IMR-90 (cell line): ENCODE results near the gene GLMP. TPM values are rescaled to one million over a fixed set of nuclear protein-coding genes. Genes with fewer than 3 reads are reported as not detected.

Experiments used
- ATAC-seq: fragments of 200-7000 bp; cut with Tn5 transposase; 2 replicates; pipeline ENCODE4 v1.9.1; 2020; ENCODE audit warnings: low read depth, mild to moderate bottlenecking, moderate library complexity
- BruUV-seq: library from RNA; stranded (reverse); fragments of 400-500 nt; replicated peaks from 2 replicates; lab custom pipeline; 2021; lab: Mats Ljungman, UMichigan
- CTCF ChIA-PET: fragments of 300-600 bp; formaldehyde crosslinking; extraction: SDS; loops from one replicate; lab custom pipeline; 2021; ENCODE audit warnings: antibody characterized with exemption; lab: Yijun Ruan, JAX
- POLR2A ChIA-PET: fragments of 300-600 bp; sonication (Branson Sonifier 250); formaldehyde crosslinking; loops from one replicate; lab custom pipeline; 2022; ENCODE audit warnings: antibody characterized with exemption; ENCODE audit not compliant: unreplicated experiment; lab: Charles Lee
- DNase-seq: peaks from one replicate; pipeline ENCODE4 v3.0.0; 2013
- H2AFZ ChIP-seq: replicated peaks from 2 replicates; pipeline ENCODE3; 2013; ENCODE audit warnings: low read length, mild to moderate bottlenecking; ENCODE audit not compliant: poor library complexity
- H2AK5ac ChIP-seq: 2 replicates; pipeline ENCODE4 v1.6.1; 2013; ENCODE audit warnings: low read depth, low read length, inconsistent platforms
- H2AK9ac ChIP-seq: replicated peaks from 2 replicates; pipeline ENCODE3; 2013; ENCODE audit warnings: mild to moderate bottlenecking, low read depth, low read length, moderate library complexity; ENCODE audit not compliant: poor library complexity
- H2BK120ac ChIP-seq: 2 replicates; pipeline ENCODE4 v1.6.1; 2013; ENCODE audit warnings: low read depth, low read length, inconsistent platforms
- H2BK15ac ChIP-seq: 3 replicates; pipeline ENCODE4 v1.6.1; 2013; ENCODE audit warnings: low read depth, low read length, inconsistent platforms
- H2BK20ac ChIP-seq: 2 replicates; pipeline ENCODE4 v1.6.1; 2013; ENCODE audit warnings: low read depth, mild to moderate bottlenecking, inconsistent platforms, low read length, moderate library complexity
- H2BK5ac ChIP-seq: 2 replicates; pipeline ENCODE4 v1.6.1; 2013; ENCODE audit warnings: mild to moderate bottlenecking, low read depth, low read length, inconsistent platforms; ENCODE audit not compliant: poor library complexity, severe bottlenecking
- H3K14ac ChIP-seq: replicated peaks from 2 replicates; pipeline ENCODE4 v1.6.1; 2013; ENCODE audit warnings: low read depth, low read length, inconsistent platforms
- H3K18ac ChIP-seq: 2 replicates; pipeline ENCODE4 v1.6.1; 2013; ENCODE audit warnings: low read depth, low read length, control low read depth
- H3K23ac ChIP-seq: 2 replicates; pipeline ENCODE4 v1.6.1; 2013; ENCODE audit warnings: low read depth, low read length, inconsistent platforms
- H3K27ac ChIP-seq: 2 replicates; pipeline ENCODE4 v1.5.1; 2013; ENCODE audit warnings: mild to moderate bottlenecking, control low read depth, low read length; ENCODE audit not compliant: insufficient read depth
- H3K27me3 ChIP-seq: 2 replicates; pipeline ENCODE4 v1.6.1; 2013; ENCODE audit warnings: low read length; ENCODE audit not compliant: control insufficient read depth, insufficient read depth
- H3K36me3 ChIP-seq: 2 replicates; pipeline ENCODE4 v1.6.1; 2013; ENCODE audit warnings: low read length, mixed read lengths; ENCODE audit not compliant: control insufficient read depth, insufficient read depth
- H3K4ac ChIP-seq: 2 replicates; pipeline ENCODE4 v1.6.1; 2013; ENCODE audit warnings: low read depth, low read length, inconsistent platforms
- H3K4me1 ChIP-seq: 2 replicates; pipeline ENCODE4 v1.6.1; 2013; ENCODE audit warnings: low read length, mixed read lengths; ENCODE audit not compliant: control insufficient read depth, insufficient read depth
- H3K4me2 ChIP-seq: 2 replicates; pipeline ENCODE4 v1.6.1; 2013; ENCODE audit warnings: low read depth, mild to moderate bottlenecking, control low read depth, low read length, moderate library complexity
- H3K4me3 ChIP-seq: 2 replicates; pipeline ENCODE4 v1.5.1; 2013; ENCODE audit warnings: low read depth, mild to moderate bottlenecking, control low read depth, low read length, moderate library complexity; ENCODE audit not compliant: insufficient read depth
- H3K56ac ChIP-seq: 2 replicates; pipeline ENCODE4 v1.6.1; 2013; ENCODE audit warnings: low read length, inconsistent platforms; ENCODE audit not compliant: insufficient read depth; ENCODE audit errors: extremely low read depth
- H3K79me1 ChIP-seq, 2 experiments: 2 replicates each; pipeline ENCODE4 v1.6.1; 2013; ENCODE audit warnings: low read length in 2 of 2, inconsistent platforms in 1 of 2, low read depth in 1 of 2
- H3K9ac ChIP-seq: 2 replicates; pipeline ENCODE4 v1.6.1; 2013; ENCODE audit warnings: low read depth, low read length, control low read depth
- H3K9me1 ChIP-seq: 2 replicates; pipeline ENCODE4 v1.6.1; 2013; ENCODE audit warnings: low read length, inconsistent platforms; ENCODE audit not compliant: insufficient read depth
- H3K9me3 ChIP-seq: 2 replicates; pipeline ENCODE4 v1.6.1; 2013; ENCODE audit warnings: low read length; ENCODE audit not compliant: control insufficient read depth, insufficient read depth
- H4K20me1 ChIP-seq: 2 replicates; pipeline ENCODE4 v1.6.1; 2013; ENCODE audit warnings: low read length, inconsistent platforms; ENCODE audit not compliant: insufficient read depth
- H4K5ac ChIP-seq: 2 replicates; pipeline ENCODE4 v1.6.1; 2013; ENCODE audit warnings: mild to moderate bottlenecking, low read depth, low read length, control low read depth
- H4K8ac ChIP-seq, 2 experiments: 2 replicates each; pipeline ENCODE4 v1.6.1; 2013; ENCODE audit warnings: low read depth in 2 of 2, low read length in 2 of 2, control low read depth in 1 of 2, inconsistent platforms in 1 of 2
- H4K91ac ChIP-seq: 2 replicates; pipeline ENCODE4 v1.6.1; 2013; ENCODE audit warnings: low read depth, low read length, inconsistent platforms; ENCODE audit not compliant: insufficient read depth
- BHLHE40 ChIP-seq: fragments of 150-350 bp; IDR thresholded peaks from 2 replicates; pipeline ENCODE4 v1.6.1; 2016; ENCODE audit warnings: mild to moderate bottlenecking, low read depth, low read length
- MXI1 ChIP-seq: IDR thresholded peaks from 2 replicates; pipeline ENCODE4 v1.6.1; 2012; ENCODE audit warnings: low read depth, mild to moderate bottlenecking, low read length, moderate library complexity, borderline replicate concordance
- RCOR1 ChIP-seq: IDR thresholded peaks from 2 replicates; pipeline ENCODE4 v1.6.1; 2012; ENCODE audit warnings: mild to moderate bottlenecking, low read length, improper control_type of control experiment; ENCODE audit not compliant: insufficient replicate concordance
- WGBS, 2 experiments: methylation state at CpG; one replicate each; pipeline versions ENCODE4 v1.1.5 to v1.1.7; 2013; ENCODE audit warnings: missing lambda C conversion rate in 2 of 2; ENCODE audit not compliant: insufficient read length in 1 of 2; ENCODE audit errors: extremely low coverage in 2 of 2; 5-methylcytosine and 5-hydroxymethylcytosine counted together
- dilution Hi-C: fragments of 300-500 bp; cut with HindIII; formaldehyde crosslinking; loops from one replicate; pipeline ENCODE4 v1.14.3; 2018; ENCODE audit warnings: low sequenced_read_pairs; ENCODE audit not compliant: unreplicated experiment
- in situ Hi-C: fragments of 300-500 bp; cut with MboI; formaldehyde crosslinking; loops from 3 replicates; pipeline ENCODE4 v1.14.3; 2019; ENCODE audit warnings: low sequenced_read_pairs, inconsistent platforms, mixed read lengths
- intact Hi-C: fragments of 100-400 bp; cut with micrococcal nuclease; formaldehyde crosslinking; loops from 2 replicates; pipeline ENCODE4 v1.10.0; 2022
- polyA plus RNA-seq, 3 experiments: library from polyadenylated mRNA; depleted of rRNA; stranded (reverse); fragments of >200 nt; gene quantifications; 2 replicates each; pipeline ENCODE4 v1.2.3, GENCODE V29; 2012; ENCODE audit warnings: low replicate concordance in 1 of 3
- total RNA-seq: library from RNA; depleted of rRNA; stranded (reverse); fragments of >200 nt; gene quantifications from 2 replicates; pipeline ENCODE4 v1.2.3, GENCODE V29; 2012

Gene GLMP
- total and polyA plus RNA-seq, 2 of the 4 experiments (the other 2 are of a cell fraction): 32.6 to 43.1 TPM

GRCh38 chr1:156283521-156283920 lies 12.0 kb downstream of the GLMP start:
- Histone ChIP-seq H3K79me1 (peaks cover 36 to 57% of the 10 kb centered on the region in 2 experiments; a peak in 3 of 4 replicates), H4K5ac (peak overlapping the region; percentile 74), H2AK5ac (peak overlapping the region; percentile 63), H3K4me1 (peaks cover 9% of the 10 kb centered on the region), H3K56ac (peak overlapping the region; percentile 77), H3K14ac (peak overlapping the region; percentile 99), H2BK20ac (no peak overlapping the region), H2AFZ (peak overlapping the region; percentile 92), H3K4me2 (peak overlapping the region; percentile 83), H4K20me1 (peaks cover 30% of the 10 kb centered on the region), H3K9me3 (no peaks in the 10 kb centered on the region), H2BK15ac (no peak overlapping the region; the same call in 2 of the 3 replicates), H3K9ac (peak overlapping the region; percentile 76), H4K8ac (peak overlapping the region; percentile 59 to 99; a peak in 3 of 4 replicates), H4K91ac (peak overlapping the region; percentile 85), H3K9me1 (peaks cover 7% of the 10 kb centered on the region), H3K4ac (peak overlapping the region; percentile 95), H3K4me3 (peak overlapping the region; percentile 67), H3K18ac (no peak overlapping the region), H2BK5ac (peak overlapping the region; percentile 67), H2BK120ac (peak overlapping the region; percentile 18; the same call in 1 of the 2 replicates), H3K23ac (peak overlapping the region; percentile 97; the same call in 1 of the 2 replicates), H2AK9ac (peak overlapping the region; percentile 92), H3K27ac (peak overlapping the region; percentile 62), H3K27me3 (no peaks in the 10 kb centered on the region), H3K36me3 (peaks cover 11% of the 10 kb centered on the region)
- POLR2A ChIA-PET: interaction anchor here (1.3 to 1.7 kb wide), 2 partner anchors 12 to 71 kb away, joined by 4 to 8 read pairs; partner anchors contain the start of genes GLMP and PMF1
- CTCF ChIA-PET: no interaction called here
- ATAC-seq (no peak), DNase-seq (no peak)
- no TSS peak for BruUV-seq
- in situ Hi-C loops: no loop called here
- intact Hi-C loops: no loop called here
- TF ChIP-seq RCOR1 (no peak), MXI1 (no peak), BHLHE40 (no peak)
- dilution Hi-C loops: no loop called here
- no CpG with 5 or more reads among the region's 1 CpG for WGBS, 2 experiments
